Measurements from ENCODE around the gene KCNN1. TPM values are rescaled to one million over a fixed set of nuclear protein-coding genes. Genes with fewer than 3 reads are reported as not detected.
A peak's percentile ranks its signal among the peaks of the same experiment; 100 is the strongest.
"Not testable (repeated sequence)": the region's sequence is repeated elsewhere in the genome, so short reads cannot be mapped to it uniquely, and the experiment has no call there.

KCNN1 gene
- total RNA-seq, 1 donor from 2014 or later = under 0.01 TPM

DNA sequence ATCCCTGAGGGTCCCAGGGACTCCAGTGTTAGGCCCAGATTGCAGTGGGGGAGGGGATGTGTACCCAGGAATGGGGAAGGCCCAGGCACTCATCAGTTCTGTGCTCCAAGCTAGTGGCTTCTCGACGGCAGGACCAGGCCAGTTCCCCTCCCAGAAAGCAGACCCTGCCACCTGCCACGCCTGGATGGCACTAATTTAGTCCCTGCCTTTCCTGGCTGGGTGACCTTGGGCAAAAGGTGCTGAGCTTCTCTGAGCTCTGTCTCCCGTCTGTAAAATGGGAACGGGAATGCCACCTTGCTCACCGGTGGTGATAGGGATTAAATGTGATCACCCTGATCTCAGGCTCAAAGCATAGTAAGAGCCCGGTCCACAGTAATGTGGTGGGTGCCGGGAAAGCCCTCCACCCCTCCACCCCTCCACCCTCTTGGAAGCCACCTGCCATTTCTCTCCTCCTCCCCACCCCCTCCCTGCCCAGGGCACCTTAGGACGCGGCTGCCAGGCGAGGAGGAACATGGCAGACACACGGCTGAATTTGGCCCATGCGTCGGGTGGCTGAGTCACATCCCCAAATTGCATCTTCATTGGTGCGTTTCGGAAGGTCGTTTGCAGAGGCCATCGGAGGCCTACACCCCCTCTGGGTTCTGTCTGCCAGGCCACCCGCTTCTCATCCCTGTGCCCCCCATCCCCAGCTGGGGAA is 2.3 kb downstream of the KCNN1 start:
- no peak for DNase-seq (ENCODE audit: low read depth in 2 of 2)

DNA sequence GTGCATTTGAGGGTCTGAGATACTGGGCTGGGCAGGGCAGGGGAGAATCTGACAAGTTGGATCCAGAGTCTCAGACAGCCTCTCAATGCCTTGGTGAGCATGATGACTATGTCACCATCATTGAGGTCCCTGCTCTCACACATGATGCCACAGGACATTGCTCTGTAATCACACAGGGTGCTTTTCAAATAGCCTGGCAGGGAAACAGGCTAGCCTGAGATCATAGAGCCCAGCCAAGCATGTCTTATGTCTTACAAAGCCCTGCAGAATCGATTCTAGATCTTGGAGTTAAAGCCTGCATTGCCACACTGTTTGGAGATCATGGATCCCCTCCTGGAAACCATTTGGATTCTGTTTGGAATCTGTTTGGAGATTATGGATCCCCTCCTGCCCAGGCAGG is 5.3 kb downstream of the KCNN1 start:
- no peak for DNase-seq (ENCODE audit: low read depth in 2 of 2)

DNA sequence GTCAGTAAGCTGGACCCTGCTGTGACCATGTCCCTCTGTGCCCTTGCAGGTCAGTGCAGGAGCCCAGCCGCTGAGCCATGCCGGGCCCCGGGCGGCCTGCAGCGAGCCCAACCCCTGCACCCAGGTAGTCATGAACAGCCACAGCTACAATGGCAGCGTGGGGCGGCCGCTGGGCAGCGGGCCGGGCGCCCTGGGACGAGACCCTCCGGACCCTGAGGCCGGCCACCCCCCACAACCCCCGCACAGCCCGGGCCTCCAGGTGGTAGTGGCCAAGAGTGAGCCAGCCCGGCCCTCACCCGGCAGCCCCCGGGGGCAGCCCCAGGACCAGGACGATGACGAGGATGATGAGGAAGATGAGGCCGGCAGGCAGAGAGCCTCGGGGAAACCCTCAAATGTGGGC is 6.9 kb downstream of the KCNN1 start:
- no peak for DNase-seq (ENCODE audit: low read depth in 2 of 2)

DNA sequence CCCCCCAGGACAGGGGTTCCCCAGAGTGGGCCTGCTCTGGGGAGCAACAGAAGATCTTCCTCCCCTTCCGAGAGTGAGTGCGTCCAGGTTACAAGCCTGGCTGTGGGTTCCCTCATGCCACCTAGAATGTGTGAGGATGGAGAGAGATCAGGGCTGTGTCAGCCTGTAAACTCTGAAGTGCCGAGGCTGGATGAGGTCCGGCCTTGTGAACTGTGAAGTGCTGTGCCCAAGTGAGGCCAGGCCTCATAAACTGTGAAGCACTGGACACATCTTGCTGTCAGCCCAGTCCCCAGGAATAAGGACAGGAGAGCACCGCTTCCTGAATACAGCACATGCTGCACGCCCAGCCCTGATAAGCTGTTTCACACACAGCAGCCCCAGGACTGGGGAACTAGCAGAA is 7.6 kb downstream of the KCNN1 start:
- DNase-seq (ENCODE audit: low read depth in 2 of 2) = no peak

DNA sequence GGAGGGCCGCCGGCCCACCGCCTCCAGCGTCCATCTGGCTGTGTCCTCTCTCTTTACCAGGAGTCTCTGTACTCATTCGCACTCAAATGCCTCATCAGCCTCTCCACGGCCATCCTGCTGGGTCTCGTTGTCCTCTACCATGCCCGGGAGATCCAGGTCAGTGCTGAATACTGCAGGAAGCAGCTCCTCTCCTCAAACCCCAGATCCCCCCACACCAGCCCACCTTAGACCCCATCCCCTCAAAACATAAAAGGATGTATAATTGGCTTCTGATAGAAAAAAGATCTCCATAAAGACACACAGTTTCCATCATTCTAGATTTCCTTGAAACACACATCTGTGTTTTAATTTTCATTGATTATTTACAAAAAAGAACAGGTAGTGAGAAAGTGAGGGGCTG is 8.1 kb downstream of the KCNN1 start:
- DNase-seq (ENCODE audit: low read depth in 2 of 2) = no peak

DNA sequence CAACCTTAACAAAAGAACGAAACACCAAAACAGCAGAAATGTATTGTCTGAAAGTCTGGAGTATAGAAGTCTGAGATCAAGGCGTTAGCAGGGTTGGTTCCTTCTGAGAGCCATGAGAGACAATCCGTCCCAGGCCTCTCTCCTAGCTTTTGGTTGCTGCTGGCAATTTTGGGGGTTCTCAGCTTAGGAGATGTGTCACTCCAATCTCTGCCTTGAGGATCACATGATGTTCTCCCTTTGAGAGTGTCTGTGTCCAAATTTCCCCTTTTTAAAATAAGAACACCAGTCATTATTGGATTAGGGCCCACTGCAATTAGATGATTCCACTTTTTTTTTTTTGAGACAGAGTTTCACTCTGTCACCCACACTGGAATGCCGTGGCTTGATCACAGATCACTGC is 10.1 kb downstream of the KCNN1 start:
- no peak for DNase-seq (ENCODE audit: low read depth in 2 of 2)

DNA sequence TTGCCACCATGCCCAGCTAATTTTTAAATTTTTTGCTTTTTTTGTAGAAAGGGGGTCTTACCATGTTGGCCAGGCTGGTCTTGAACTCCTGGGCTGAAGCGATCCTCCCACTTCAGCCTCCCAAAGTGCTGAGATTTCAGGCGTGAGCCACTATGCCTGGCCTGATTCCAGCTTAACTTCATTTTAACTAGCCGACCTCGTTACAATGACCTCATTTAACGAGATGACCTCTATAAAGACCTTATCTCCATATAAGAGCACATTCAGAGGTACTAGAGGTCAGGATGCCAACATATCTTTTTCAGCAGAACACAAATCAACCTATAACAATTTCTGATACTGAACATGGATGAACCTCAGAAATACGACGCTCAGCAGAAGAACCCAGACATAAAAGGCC is 10.6 kb downstream of the KCNN1 start:
- DNase-seq (ENCODE audit: low read depth in 2 of 2) = no peak

DNA sequence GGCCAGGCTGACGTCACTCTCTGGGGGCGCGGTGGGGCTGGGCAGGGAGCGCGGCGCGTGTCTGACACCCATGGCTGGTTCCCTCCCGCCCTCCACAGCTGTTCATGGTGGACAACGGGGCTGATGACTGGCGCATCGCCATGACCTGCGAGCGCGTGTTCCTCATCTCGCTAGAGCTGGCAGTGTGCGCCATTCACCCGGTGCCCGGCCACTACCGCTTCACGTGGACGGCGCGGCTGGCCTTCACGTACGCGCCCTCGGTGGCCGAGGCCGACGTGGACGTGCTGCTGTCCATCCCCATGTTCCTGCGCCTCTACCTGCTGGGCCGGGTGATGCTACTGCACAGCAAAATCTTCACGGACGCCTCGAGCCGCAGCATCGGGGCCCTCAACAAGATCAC is 14.7 kb downstream of the KCNN1 start:
- DNase-seq (ENCODE audit: low read depth in 2 of 2) = no peak

DNA sequence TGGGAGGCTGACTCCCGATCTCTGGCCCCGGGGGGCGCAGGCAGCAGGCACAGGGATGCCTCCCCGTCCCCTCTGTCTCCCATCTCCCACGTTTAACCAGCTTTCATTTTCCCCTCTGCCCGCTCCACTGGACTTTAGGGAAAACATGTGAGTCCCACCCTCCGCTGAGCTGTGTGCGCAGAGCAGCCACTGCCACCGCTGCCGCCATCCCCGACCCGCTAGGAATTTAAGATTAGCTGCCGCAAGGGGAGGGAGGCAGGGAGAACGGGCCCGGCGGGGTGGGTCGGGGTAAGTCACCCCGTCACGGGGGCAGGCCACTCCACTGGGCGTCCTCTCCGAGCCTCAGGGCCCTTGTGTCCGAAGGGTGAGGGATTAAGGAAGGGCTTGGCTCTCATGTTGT is 15.5 kb downstream of the KCNN1 start:
- no peak for DNase-seq (ENCODE audit: low read depth in 2 of 2)

DNA sequence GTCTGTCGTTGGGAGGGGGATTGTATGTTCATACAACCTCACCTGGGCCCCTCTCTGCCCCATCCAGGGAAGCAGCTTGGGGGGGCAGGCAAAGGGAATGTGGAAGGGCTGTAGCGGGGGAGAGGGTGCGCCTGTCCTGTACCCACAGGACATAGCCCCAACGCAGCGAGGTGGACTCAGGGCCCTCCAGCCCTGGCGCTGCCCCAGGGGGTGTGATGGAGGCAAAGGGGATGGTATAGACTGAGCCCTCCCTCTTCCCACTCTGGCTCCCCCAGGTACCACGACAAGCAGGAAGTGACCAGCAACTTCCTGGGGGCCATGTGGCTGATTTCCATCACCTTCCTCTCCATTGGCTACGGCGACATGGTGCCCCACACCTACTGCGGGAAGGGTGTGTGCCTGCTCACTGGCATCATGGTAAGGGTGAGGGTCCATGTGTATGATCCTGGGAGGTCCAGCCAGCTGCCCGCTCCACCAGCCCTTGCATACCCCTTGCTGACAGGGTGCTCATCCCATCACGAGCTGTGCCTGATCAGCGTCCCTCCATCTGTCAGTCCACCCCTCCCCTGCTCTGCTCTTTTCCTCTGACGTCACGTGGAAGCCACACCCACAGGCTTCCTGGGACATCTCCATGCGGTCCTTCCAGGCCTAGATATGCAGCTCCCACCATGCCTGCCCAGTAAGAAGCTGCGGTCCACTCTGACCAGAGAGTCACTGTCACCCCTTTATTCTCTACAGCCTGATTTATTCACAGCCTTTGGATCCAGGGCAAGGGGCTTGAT is 18.3 kb downstream of the KCNN1 start:
- no peak for DNase-seq (ENCODE audit: low read depth in 2 of 2)

DNA sequence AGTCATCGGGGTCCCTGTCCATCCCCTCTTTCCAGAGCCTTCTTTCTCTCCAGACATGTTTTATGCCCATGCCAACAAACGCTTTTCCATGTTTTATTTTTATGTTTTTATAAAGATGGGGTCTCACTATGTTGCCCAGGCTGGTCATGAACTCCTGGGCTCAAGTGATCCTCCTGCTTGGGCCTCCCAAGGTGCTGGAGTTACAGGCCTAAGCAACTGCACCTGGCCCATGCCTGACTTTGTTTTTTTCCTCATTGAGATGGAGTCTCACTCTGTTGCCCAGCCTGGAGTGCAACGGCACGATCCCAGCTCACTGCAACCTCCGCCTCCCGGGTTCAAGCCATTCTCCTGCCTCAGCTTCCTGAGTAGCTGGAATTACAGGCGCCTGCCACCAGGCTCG is 19.7 kb downstream of the KCNN1 start:
- DNase-seq (ENCODE audit: low read depth in 2 of 2) = not testable (repeated sequence)

DNA sequence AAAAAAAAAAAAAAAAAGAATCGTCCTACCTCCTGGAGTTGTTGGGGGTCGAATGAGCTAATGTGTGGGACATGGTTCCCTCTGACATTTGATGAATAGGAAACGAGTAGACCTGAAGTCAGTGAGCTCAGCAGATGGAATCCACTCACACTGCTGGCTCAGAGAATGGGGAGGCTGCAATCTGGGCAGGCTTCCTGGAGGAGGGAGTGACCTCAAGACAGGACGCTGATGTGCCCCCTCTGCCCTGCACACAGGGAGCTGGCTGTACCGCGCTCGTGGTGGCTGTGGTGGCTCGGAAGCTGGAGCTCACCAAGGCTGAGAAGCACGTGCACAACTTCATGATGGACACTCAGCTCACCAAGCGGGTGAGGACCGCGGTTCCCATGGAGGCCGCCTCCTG is 21.3 kb downstream of the KCNN1 start:
- no peak for DNase-seq (ENCODE audit: low read depth in 2 of 2)

DNA sequence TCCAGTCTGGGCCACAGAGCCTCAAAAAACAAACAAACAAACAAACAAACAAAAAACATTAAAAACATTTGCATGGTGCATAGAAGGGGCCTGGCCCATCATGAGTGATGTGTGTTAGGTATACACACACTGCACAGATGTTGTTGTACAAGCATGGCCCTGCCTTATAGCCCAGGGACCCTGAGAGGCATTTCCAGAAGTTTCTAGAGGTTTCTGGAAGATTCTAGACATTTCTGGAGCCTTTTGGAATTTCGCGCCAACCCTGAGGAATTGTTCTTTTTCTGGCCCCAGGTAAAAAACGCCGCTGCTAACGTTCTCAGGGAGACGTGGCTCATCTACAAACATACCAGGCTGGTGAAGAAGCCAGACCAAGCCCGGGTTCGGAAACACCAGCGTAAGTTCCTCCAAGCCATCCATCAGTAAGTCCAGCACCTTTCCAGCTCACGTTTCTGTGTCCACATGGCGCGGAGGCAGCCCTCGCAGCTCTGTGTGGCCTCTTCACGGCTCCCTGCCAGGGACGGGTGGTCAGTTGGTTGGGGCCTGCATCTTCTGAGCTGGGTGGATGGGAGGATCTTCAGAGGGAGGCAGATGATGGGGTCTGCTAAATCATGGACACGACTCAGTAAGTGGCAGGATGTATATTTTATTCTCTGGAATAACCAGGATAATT is 22.7 kb downstream of the KCNN1 start:
- DNase-seq (ENCODE audit: low read depth in 2 of 2) = no peak

DNA sequence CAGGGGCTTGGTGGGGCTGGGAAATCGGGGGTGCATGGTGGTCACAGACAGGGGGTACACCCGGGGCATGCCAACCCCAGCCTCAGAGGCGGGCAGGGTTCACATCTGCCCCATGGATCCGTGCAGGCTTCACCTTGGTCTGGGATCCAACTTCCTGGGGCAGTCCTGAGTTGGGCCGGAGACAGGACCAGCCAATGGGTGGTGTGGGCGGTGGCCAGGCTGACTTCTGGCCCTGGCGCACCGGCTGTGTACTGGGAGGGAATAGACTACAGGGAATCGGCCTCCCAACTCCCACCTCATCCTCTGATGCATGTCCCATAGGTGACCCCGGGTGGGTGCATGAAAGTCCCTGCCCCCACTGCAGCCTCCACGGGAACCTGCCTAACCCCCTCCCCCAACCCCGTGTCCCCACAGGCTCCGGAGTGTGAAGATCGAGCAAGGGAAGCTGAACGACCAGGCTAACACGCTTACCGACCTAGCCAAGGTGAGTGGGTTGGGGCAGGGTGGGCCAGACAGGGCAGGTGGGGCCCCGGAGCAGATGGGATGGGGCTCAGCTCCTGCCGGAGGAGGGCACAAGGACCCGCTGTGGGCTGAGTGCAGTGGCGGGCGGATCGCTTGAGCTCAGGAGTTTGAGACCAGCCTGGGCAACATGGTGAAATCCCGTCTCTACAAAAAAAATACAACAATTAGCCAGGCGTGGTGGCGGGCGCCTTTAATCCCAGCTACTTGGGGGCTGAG is 26.3 kb downstream of the KCNN1 start:
- DNase-seq (ENCODE audit: low read depth in 2 of 2) = no peak

DNA sequence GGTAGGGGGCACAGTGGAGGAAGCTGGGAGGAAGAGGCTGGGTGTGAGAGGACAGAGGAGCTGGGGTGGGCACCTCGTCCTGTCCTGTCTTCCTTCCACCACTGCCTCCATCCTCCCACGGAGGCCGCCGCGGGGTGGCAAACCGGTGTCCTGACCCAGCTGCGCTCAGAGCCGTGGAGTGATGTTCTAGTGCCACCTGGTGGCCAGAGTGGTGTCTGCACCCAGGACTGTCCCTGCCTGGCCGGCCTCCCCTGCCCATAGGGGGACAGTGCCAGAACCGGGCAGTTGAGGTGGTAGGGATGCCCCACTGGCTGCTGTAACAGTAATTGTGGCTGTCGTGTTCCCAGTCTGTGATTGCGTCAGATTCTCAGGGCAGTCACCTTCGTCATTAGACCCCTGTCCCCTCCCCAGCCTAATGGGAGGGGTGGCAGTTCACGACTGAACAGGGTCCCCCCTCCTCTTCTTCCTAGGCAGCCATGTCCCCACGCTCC is 30.0 kb downstream of the KCNN1 start:
- peak; percentile 54 to 69 for DNase-seq (ENCODE audit: low read depth in 2 of 2)

DNA sequence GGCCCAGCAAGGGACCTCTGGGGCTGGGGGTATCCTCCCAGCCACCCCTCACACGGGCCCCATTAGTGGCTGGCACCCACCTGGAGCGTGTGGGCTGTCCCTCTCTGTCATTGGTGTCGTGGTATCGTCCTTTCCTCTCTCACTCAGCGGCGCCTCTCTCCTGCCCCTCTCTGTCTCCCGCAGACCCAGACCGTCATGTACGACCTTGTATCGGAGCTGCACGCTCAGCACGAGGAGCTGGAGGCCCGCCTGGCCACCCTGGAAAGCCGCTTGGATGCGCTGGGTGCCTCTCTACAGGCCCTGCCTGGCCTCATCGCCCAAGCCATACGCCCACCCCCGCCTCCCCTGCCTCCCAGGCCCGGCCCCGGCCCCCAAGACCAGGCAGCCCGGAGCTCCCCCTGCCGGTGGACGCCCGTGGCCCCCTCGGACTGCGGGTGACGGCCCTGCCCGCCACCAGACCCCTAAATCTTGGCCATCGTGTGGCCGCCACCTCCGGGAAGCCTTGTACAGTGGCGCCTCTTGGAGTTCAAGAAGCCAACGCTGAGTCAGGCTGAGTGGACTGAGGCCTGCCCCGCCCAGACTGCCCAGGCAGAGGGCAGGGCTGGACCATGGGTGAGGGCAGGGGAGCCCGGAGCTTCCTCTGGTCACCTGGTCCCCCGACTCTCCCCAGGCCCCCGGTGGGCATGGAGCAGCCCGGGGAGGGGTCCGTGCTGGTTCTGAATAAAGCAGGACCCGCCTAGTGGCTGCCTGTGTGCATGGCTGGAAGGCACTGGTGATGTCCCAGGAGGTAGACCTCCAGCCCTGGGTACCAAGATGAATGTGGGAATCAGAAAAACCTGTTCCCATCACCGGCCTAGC is 31.3 kb downstream of the KCNN1 start:
- no peak for DNase-seq (ENCODE audit: low read depth in 2 of 2)

DNA sequence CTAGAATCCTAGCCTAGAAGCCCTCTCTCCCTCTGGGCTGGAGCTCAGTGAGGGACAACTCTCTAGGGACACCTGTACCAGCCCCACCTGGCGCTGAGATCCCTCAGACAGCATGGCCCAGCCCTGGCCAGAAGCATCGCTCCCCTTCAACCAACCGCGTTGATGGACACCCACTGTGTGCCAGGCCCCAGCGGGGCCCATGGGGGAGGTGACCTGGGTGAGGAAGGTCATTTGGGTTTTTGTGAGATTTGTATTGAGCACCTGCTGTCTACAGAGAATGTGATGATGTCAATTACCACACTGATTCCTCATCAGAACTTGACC is 31.9 kb downstream of the KCNN1 start:
- DNase-seq (ENCODE audit: low read depth in 2 of 2) = no peak

DNA sequence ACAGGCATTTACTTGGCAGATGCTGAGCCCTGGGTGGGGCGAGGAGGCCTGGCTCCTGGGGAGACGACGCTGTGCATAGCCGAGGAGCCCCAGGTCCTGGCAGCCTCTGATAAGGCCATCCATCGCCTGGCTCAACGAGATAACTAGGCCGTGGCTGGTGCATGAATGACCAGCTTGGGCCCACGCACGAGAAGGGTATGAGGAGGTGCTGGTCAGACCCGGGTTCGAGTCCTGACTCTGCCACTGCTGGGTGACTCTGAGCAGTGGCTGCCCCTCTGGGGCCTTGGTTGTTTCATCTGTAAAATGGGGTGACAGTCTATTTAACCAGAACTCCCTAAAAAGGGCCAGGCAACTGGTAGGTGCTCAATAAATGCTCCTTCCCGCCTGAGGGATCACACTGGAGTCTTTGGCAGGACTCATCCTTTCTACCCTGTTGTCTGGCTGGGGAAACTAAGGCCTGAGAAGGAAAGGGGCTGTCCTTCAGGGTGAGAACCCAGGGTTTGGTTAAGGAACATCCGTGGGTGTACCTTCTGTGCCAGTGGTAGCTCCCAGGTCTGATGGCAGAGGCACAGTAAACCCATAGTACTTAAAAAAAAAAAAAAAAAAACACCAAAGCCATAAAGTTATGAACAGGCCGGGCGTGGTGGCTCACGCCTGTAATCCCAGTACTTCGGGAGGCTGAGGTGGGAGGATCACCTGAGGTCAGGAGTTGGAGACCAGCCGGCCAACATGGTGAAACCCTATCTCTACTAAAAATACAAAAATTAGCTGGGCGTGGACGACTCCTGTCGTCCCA is 33.0 kb downstream of the KCNN1 start:
- DNase-seq (ENCODE audit: low read depth in 2 of 2) = no peak

DNA sequence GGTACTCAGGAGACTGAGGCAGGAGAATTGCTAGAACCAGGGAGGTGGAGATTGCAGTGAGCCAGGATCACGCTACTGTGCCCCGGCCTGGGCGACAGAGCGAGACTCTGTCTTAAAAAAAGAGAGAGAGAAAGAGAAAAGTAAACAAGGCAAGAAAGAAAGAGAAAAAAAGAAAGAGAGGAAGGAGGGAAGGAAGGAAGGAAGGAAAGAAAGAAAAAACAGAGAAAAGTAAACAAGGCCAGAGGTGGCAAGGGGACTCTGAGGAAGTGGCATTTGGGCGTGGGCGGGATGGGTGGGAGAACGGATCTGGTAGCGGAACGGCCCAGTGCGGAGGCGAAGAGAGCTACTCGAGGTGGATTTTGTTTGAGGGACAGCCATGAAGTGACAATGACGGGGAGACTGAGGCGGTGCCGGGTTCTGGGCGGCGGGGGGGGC is 33.6 kb downstream of the KCNN1 start:
- no peak for DNase-seq (ENCODE audit: low read depth in 2 of 2)

Data from dermis microvascular lymphatic vessel endothelial cell (primary cell).